Testis (tissue), 3 donors: ENCODE results near the gene CDKN1C. TPM values are rescaled to one million over a fixed set of nuclear protein-coding genes. Genes with fewer than 3 reads are reported as not detected.

ENCODE experiments used
- DNase-seq: peaks from one replicate; pipeline ENCODE4 v3.0.0-alpha.2; 2019
- H3K27ac ChIP-seq, 2 donors: fragments of 200-600 bp; sonication (generic); one replicate each; pipeline ENCODE4 v1.5.1; 2019
- H3K27me3 ChIP-seq: fragments of 200-600 bp; sonication (generic); one replicate; pipeline ENCODE4 v1.5.1; 2019
- H3K36me3 ChIP-seq: fragments of 200-600 bp; sonication (generic); one replicate; pipeline ENCODE4 v1.5.1; 2017; ENCODE audit warnings: low read depth; ENCODE audit errors: missing control alignments
- H3K4me1 ChIP-seq: fragments of 200-600 bp; sonication (generic); one replicate; pipeline ENCODE4 v1.5.1; 2019
- H3K4me3 ChIP-seq, 2 donors: fragments of 200-600 bp; sonication (generic); one replicate each; pipeline ENCODE4 v1.5.1; 2017 to 2019
- H3K9me3 ChIP-seq: fragments of 200-600 bp; sonication (generic); one replicate; pipeline ENCODE4 v1.5.1; 2017
- POLR2A ChIP-seq: fragments of 450-650 bp; IDR thresholded peaks from one replicate; pipeline ENCODE4 v1.6.1; 2017; ENCODE audit warnings: antibody characterized with exemption, mild to moderate bottlenecking, moderate library complexity
- WGBS, 2 donors: methylation state at CpG; one replicate each; pipeline ENCODE4 v1.1.5; 2018; 5-methylcytosine and 5-hydroxymethylcytosine counted together
- intact Hi-C: fragments of 100-400 bp; cut with DNase I; formaldehyde crosslinking; loops from one replicate; pipeline ENCODE4 v1.15.1; 2023; ENCODE audit warnings: low total_unique reads
- polyA plus RNA-seq: library from polyadenylated mRNA; stranded (reverse); fragments of 350-450 nt; fragmentation: Illumina TruSeq; extraction: RNeasy Lipid Tissue Mini Kit (QIAGEN cat#74804); gene quantifications from one replicate; pipeline ENCODE4 v1.2.3, GENCODE V29; 2014; ENCODE audit warnings: low read depth, low replicate concordance; ENCODE audit not compliant: insufficient read depth
- total RNA-seq, 2 donors: library from RNA; depleted of rRNA; stranded (reverse); fragments of >200 nt; gene quantifications; one replicate each; pipeline ENCODE4 v1.2.3, GENCODE V29; 2016
- TF ChIP-seq, protein P1 (sequence below), 3 experiments: fragments of 450-650 bp in 2 of 3; fragments of 200-600 bp in 1 of 3; sonication (generic) in 1 of 3; IDR thresholded peaks; one replicate each; pipeline ENCODE4 v1.5.1; 2016 to 2019; ENCODE audit warnings: antibody characterized with exemption in 3 of 3, mild to moderate bottlenecking in 2 of 3, moderate library complexity in 1 of 3

Gene CDKN1C
- total and polyA plus RNA-seq, 3 donors from 2014 or later, result 15.2 to 34.9 (median 24.3) TPM

DNA sequence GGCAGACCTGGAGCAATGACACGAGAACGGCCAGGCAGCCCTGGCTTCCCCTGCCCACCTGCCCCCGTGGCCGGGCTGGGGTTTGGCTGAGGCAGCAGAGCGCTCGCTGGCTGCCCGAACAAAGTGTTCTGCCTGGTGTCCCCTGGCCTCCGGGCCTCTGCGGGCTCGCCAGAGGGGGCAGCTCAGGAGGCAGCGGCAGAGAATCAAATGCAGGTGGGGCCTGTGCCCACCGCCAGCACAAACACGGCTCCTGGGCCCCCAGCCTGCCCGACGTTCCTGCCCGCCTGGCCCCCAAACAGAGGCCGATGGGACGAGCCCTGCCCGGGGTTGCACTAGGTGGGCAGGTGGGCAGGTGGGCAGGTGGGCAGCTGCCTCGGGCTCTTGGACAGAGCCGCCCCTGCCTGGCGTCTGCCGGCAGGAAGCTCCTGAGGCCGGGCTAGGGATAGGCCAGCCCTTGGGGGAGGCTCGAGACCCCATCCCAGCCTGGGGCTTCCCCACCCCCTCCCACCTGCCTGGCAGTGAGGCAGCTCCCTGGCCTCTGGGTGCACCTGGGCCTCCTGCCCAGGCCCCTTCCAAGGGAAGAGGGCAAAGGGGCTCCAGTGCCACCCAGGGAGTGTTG is 46.8 kb downstream of the CDKN1C start:
- WGBS, 2 donors, result 90 to 92% methylated on average over 12 to 25 of the region's 25 CpGs
- H3K9me3 ChIP-seq, result no peaks in the 10 kb centered on the region
- DNase-seq, result no peak
- peaks cover 3% of the 10 kb centered on the region for H3K4me1 ChIP-seq
- H3K27ac ChIP-seq, result no peak overlapping the region
- no peaks in the 10 kb centered on the region for H3K36me3 ChIP-seq
- TF ChIP-seq, protein P1, sequence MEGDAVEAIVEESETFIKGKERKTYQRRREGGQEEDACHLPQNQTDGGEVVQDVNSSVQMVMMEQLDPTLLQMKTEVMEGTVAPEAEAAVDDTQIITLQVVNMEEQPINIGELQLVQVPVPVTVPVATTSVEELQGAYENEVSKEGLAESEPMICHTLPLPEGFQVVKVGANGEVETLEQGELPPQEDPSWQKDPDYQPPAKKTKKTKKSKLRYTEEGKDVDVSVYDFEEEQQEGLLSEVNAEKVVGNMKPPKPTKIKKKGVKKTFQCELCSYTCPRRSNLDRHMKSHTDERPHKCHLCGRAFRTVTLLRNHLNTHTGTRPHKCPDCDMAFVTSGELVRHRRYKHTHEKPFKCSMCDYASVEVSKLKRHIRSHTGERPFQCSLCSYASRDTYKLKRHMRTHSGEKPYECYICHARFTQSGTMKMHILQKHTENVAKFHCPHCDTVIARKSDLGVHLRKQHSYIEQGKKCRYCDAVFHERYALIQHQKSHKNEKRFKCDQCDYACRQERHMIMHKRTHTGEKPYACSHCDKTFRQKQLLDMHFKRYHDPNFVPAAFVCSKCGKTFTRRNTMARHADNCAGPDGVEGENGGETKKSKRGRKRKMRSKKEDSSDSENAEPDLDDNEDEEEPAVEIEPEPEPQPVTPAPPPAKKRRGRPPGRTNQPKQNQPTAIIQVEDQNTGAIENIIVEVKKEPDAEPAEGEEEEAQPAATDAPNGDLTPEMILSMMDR (IDR thresholded peaks at IDR 0.05), result no peak
- no peak for TF ChIP-seq POLR2A
- intact Hi-C loops, result no loop called here
- H3K4me3 ChIP-seq, result no peak overlapping the region
- H3K27me3 ChIP-seq, result no peaks in the 10 kb centered on the region

DNA sequence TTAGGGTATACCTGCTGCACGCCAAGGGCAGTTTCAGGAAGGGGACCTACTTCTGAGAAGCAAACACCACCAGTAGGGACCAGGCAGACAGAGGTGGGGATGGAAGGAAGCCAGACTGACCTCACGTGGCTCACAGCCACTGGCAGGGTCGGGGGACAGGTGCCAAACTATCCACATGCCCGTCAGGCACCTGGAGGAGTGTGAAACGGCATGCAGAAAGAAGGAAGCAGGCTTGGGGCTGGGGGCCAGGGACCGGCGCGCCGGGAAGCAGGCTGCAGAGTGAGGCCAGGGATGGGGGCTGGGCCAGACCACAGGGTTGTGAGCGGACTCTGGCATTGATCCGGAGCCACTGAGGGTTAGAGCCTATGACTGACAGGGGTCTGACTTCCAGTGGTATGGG is 47.5 kb downstream of the CDKN1C start:
- H3K9me3 ChIP-seq, result no peaks in the 10 kb centered on the region
- H3K36me3 ChIP-seq, result no peaks in the 10 kb centered on the region
- DNase-seq, result no peak
- no peak overlapping the region for H3K4me3 ChIP-seq
- TF ChIP-seq, protein P1 (IDR thresholded peaks at IDR 0.05), result no peak
- TF ChIP-seq POLR2A, result no peak
- peaks cover 3% of the 10 kb centered on the region for H3K4me1 ChIP-seq
- H3K27me3 ChIP-seq, result no peaks in the 10 kb centered on the region
- intact Hi-C loops, result no loop called here
- H3K27ac ChIP-seq, result no peak overlapping the region
- WGBS, 2 donors, result 70 to 77% methylated on average over 11 of the region's 11 CpGs

DNA sequence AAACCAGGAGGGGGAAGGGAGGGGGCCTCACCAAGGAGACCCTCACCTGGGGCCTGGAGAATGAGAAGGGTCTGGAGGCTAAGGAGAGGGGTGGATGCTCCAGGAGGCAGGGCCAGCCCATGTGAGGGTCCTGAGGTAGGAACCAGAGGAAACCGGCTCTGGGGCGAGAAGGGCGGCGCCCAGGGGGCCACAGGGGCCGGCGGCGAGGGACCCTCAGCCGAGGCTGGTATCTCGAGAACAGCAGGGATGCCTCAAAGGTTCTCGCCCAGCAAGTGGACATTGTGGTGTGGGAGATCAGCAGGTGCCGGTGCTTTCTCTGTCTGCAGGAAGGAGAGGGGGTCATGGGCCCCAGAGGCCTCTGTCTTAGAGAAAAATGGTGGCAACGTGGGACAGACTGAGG is 47.9 kb downstream of the CDKN1C start:
- TF ChIP-seq, protein P1 (IDR thresholded peaks at IDR 0.05), result no peak
- TF ChIP-seq POLR2A, result no peak
- WGBS, 2 donors, result 88 to 100% methylated on average over 4 to 12 of the region's 12 CpGs
- Histone ChIP-seq H3K27ac (no peak overlapping the region), H3K9me3 (no peaks in the 10 kb centered on the region), H3K4me1 (peaks cover 3% of the 10 kb centered on the region), H3K27me3 (no peaks in the 10 kb centered on the region), H3K36me3 (no peaks in the 10 kb centered on the region), H3K4me3 (no peak overlapping the region)
- DNase-seq, result no peak
- intact Hi-C loops, result no loop called here

DNA sequence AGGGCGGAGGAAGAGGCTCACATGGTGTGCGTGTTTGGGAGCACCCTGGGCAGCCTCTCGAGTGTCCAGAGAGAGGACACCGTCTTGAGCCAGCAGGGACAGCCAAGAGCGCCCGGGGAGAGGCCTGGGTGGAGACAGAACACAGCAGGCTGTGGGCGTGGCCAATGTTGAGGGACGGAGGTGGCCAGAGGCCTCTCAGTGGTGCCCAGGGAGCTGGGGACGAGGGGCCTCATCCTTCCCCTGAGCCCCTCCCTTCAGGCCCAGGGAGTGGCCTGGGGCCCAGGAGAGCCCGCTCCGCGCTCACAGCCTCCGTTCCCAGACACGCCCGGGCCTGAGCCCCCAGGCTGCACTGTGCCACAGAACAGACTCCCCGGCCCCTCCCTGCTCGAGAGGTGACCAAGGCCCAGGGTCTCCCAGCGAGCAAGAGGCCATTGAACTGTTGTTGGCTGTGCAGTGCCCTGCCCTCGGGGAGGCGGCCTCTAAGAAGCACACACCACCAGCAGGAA is 48.4 kb downstream of the CDKN1C start:
- no peaks in the 10 kb centered on the region for H3K36me3 ChIP-seq
- no peaks in the 10 kb centered on the region for H3K27me3 ChIP-seq
- intact Hi-C loops, result no loop called here
- no peak overlapping the region for H3K27ac ChIP-seq
- no peaks in the 10 kb centered on the region for H3K9me3 ChIP-seq
- DNase-seq, result peak; percentile 59
- peaks cover 3% of the 10 kb centered on the region for H3K4me1 ChIP-seq
- H3K4me3 ChIP-seq, result no peak overlapping the region
- 60 to 73% methylated on average over 1 to 20 of the region's 20 CpGs for WGBS, 2 donors
- TF ChIP-seq, protein P1 (IDR thresholded peaks at IDR 0.05), result no peak
